ENCODE data around the gene MAML2.

DNA sequence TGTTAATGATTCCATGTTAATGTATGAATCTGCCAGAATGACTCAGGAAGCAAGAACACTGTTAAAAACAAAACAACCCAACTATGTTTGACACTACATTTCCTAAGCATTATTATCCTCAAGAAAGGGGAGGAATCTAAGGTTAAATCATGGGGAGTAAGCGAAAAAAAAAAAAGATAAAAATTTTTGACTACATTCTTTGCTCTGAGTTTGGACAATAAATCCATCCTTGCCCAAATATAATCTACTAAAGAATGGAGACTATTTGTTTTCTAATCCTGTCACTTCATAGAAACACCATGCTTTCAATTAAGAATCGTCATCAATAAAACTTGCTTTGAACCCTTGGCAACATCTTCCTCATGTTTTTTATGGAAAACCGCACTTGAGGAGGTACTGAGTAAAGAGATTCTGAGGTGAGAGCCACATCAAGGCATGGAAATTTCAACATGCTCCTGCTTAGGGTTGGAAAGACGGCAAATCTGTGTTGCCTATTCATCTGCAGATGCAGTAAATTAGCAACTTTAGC lies 9.7 kb downstream of the MAML2 start:
- TF ChIP-seq, protein P1, sequence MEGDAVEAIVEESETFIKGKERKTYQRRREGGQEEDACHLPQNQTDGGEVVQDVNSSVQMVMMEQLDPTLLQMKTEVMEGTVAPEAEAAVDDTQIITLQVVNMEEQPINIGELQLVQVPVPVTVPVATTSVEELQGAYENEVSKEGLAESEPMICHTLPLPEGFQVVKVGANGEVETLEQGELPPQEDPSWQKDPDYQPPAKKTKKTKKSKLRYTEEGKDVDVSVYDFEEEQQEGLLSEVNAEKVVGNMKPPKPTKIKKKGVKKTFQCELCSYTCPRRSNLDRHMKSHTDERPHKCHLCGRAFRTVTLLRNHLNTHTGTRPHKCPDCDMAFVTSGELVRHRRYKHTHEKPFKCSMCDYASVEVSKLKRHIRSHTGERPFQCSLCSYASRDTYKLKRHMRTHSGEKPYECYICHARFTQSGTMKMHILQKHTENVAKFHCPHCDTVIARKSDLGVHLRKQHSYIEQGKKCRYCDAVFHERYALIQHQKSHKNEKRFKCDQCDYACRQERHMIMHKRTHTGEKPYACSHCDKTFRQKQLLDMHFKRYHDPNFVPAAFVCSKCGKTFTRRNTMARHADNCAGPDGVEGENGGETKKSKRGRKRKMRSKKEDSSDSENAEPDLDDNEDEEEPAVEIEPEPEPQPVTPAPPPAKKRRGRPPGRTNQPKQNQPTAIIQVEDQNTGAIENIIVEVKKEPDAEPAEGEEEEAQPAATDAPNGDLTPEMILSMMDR (IDR thresholded peaks at IDR 0.05), result no peak
- TF ChIP-seq POLR2A (IDR thresholded peaks at IDR 0.05), result no peak
- no peak for TF ChIP-seq EP300 (IDR thresholded peaks at IDR 0.05; ENCODE audit: low read depth)
- TF ChIP-seq POLR2AphosphoS5 (IDR thresholded peaks at IDR 0.05), result no peak
